NCI-H774 (cell line): Measurements from ENCODE around the gene YES1.
"Not testable (repeated sequence)": the region's sequence is repeated elsewhere in the genome, so short reads cannot be mapped to it uniquely, and the experiment has no call there.

Experiments
- DNase-seq: peaks from one replicate; lab custom pipeline; 2025; lab: John Stamatoyannopoulos, UW

The YES1 gene

GRCh38 chr18:784470-785172 lies 27.4 kb downstream of the YES1 start:
- no peak for DNase-seq

GRCh38 chr18:778194-778927 lies 33.7 kb downstream of the YES1 start:
- no peak for DNase-seq

GRCh38 chr18:777021-777420 lies 35.0 kb downstream of the YES1 start:
- no peak for DNase-seq

GRCh38 chr18:776044-776443 lies 36.0 kb downstream of the YES1 start:
- not testable (repeated sequence) for DNase-seq

- no peak for DNase-seq
These were observed 37.2 kb downstream of the YES1 start for GRCh38 chr18:774811-775210.

GRCh38 chr18:773980-774624 lies 37.9 kb downstream of the YES1 start:
- DNase-seq: no peak

- DNase-seq: no peak
These were observed 41.5 kb downstream of the YES1 start for GRCh38 chr18:770583-770961.

- no peak for DNase-seq
These were observed 44.1 kb downstream of the YES1 start for GRCh38 chr18:767961-768360.

- DNase-seq: no peak
These were observed 44.8 kb downstream of the YES1 start for GRCh38 chr18:767084-767882.

GRCh38 chr18:766550-766860 lies 45.5 kb downstream of the YES1 start:
- DNase-seq: no peak

- DNase-seq: no peak
These were observed 46.1 kb downstream of the YES1 start for GRCh38 chr18:765764-766549.

GRCh38 chr18:759864-760263 lies 52.2 kb downstream of the YES1 start:
- not testable (repeated sequence) for DNase-seq

GRCh38 chr18:755506-755905 lies 56.5 kb downstream of the YES1 start:
- no peak for DNase-seq

GRCh38 chr18:754656-755055 lies 57.4 kb downstream of the YES1 start:
- no peak for DNase-seq

GRCh38 chr18:750456-750855 lies 61.6 kb downstream of the YES1 start:
- no peak for DNase-seq

GRCh38 chr18:744832-745597 lies 67.0 kb downstream of the YES1 start:
- no peak for DNase-seq

- DNase-seq: peak; percentile 5
These were observed 70.0 kb downstream of the YES1 start for GRCh38 chr18:741931-742512.

GRCh38 chr18:732371-732770 lies 79.7 kb downstream of the YES1 start:
- no peak for DNase-seq

GRCh38 chr18:731185-731584 lies 80.9 kb downstream of the YES1 start:
- no peak for DNase-seq

GRCh38 chr18:730692-731091 lies 81.3 kb downstream of the YES1 start:
- no peak for DNase-seq

GRCh38 chr18:730120-730519 lies 81.9 kb downstream of the YES1 start:
- not testable (repeated sequence) for DNase-seq
